ENCODE measurements around the gene RBMS1.

RBMS1 gene

GRCh38 chr2:160324161-160324800 lies 169.3 kb downstream of the RBMS1 start:
- Mint-ChIP-seq H3K36me3 (ENCODE audit: low read depth) (peaks cover 3% of the 10 kb centered on the region), H3K4me3 (no peak overlapping the region), H3K4me1 (ENCODE audit: low read depth) (peaks cover 52% of the 10 kb centered on the region)

GRCh38 chr2:160322320-160322719 lies 171.3 kb downstream of the RBMS1 start:
- Mint-ChIP-seq H3K4me3 (no peak overlapping the region), H3K4me1 (ENCODE audit: low read depth) (peaks cover 36% of the 10 kb centered on the region), H3K27ac (no peak overlapping the region), H3K27me3 (ENCODE audit: low read depth) (peaks cover 11% of the 10 kb centered on the region), H3K9me3 (no peaks in the 10 kb centered on the region), H3K36me3 (ENCODE audit: low read depth) (peaks cover 2% of the 10 kb centered on the region)

More at GRCh38 chr2:160324161-160324800, 169.3 kb downstream of the RBMS1 start:
- Mint-ChIP-seq H3K27ac (no peak overlapping the region), H3K27me3 (ENCODE audit: low read depth) (peaks cover 11% of the 10 kb centered on the region), H3K9me3 (no peaks in the 10 kb centered on the region)

GRCh38 chr2:160321006-160321405 lies 172.6 kb downstream of the RBMS1 start:
- Mint-ChIP-seq H3K9me3 (no peaks in the 10 kb centered on the region), H3K4me1 (ENCODE audit: low read depth) (peaks cover 33% of the 10 kb centered on the region), H3K27me3 (ENCODE audit: low read depth) (peaks cover 11% of the 10 kb centered on the region), H3K4me3 (no peak overlapping the region), H3K36me3 (ENCODE audit: low read depth) (peaks cover 7% of the 10 kb centered on the region), H3K27ac (no peak overlapping the region)

- H3K36me3 Mint-ChIP-seq (ENCODE audit: low read depth): peaks cover 8% of the 10 kb centered on the region
- H3K4me3 Mint-ChIP-seq: no peak overlapping the region
- H3K27me3 Mint-ChIP-seq (ENCODE audit: low read depth): peaks cover 11% of the 10 kb centered on the region
- no peak overlapping the region for H3K27ac Mint-ChIP-seq
- peaks cover 21% of the 10 kb centered on the region for H3K4me1 Mint-ChIP-seq (ENCODE audit: low read depth)
- no peaks in the 10 kb centered on the region for H3K9me3 Mint-ChIP-seq
Measured at GRCh38 chr2:160319700-160320099, 173.9 kb downstream of the RBMS1 start.

- peaks cover 11% of the 10 kb centered on the region for H3K27me3 Mint-ChIP-seq (ENCODE audit: low read depth)
- H3K4me3 Mint-ChIP-seq: no peak overlapping the region
- H3K4me1 Mint-ChIP-seq (ENCODE audit: low read depth): peaks cover 17% of the 10 kb centered on the region
Measured at GRCh38 chr2:160318218-160318617, 175.4 kb downstream of the RBMS1 start.

GRCh38 chr2:160317181-160318099 lies 176.2 kb downstream of the RBMS1 start:
- Mint-ChIP-seq H3K4me3 (no peak overlapping the region), H3K9me3 (no peaks in the 10 kb centered on the region), H3K36me3 (ENCODE audit: low read depth) (peaks cover 11% of the 10 kb centered on the region), H3K4me1 (ENCODE audit: low read depth) (peaks cover 14% of the 10 kb centered on the region), H3K27ac (no peak overlapping the region), H3K27me3 (ENCODE audit: low read depth) (peaks cover 11% of the 10 kb centered on the region)

More at GRCh38 chr2:160318218-160318617, 175.4 kb downstream of the RBMS1 start:
- no peak overlapping the region for H3K27ac Mint-ChIP-seq
- H3K9me3 Mint-ChIP-seq: no peaks in the 10 kb centered on the region
- peaks cover 11% of the 10 kb centered on the region for H3K36me3 Mint-ChIP-seq (ENCODE audit: low read depth)

GRCh38 chr2:160315337-160315736 lies 178.3 kb downstream of the RBMS1 start:
- Mint-ChIP-seq H3K4me1 (ENCODE audit: low read depth) (peaks cover 2% of the 10 kb centered on the region), H3K27ac (no peak overlapping the region), H3K4me3 (no peak overlapping the region), H3K27me3 (ENCODE audit: low read depth) (no peaks in the 10 kb centered on the region), H3K36me3 (ENCODE audit: low read depth) (peaks cover 13% of the 10 kb centered on the region), H3K9me3 (no peaks in the 10 kb centered on the region)

- no peak overlapping the region for H3K4me3 Mint-ChIP-seq
- peaks cover 2% of the 10 kb centered on the region for H3K4me1 Mint-ChIP-seq (ENCODE audit: low read depth)
- H3K27ac Mint-ChIP-seq: no peak overlapping the region
- no peaks in the 10 kb centered on the region for H3K9me3 Mint-ChIP-seq
- H3K36me3 Mint-ChIP-seq (ENCODE audit: low read depth): peaks cover 17% of the 10 kb centered on the region
- no peaks in the 10 kb centered on the region for H3K27me3 Mint-ChIP-seq (ENCODE audit: low read depth)
Measured at GRCh38 chr2:160310118-160310828, 183.3 kb downstream of the RBMS1 start.

- H3K4me1 Mint-ChIP-seq (ENCODE audit: low read depth): peaks cover 2% of the 10 kb centered on the region
- no peak overlapping the region for H3K27ac Mint-ChIP-seq
- H3K4me3 Mint-ChIP-seq: no peak overlapping the region
- H3K27me3 Mint-ChIP-seq (ENCODE audit: low read depth): no peaks in the 10 kb centered on the region
- H3K36me3 Mint-ChIP-seq (ENCODE audit: low read depth): peaks cover 17% of the 10 kb centered on the region
- no peaks in the 10 kb centered on the region for H3K9me3 Mint-ChIP-seq
Measured at GRCh38 chr2:160309585-160309984, 184.0 kb downstream of the RBMS1 start.

GRCh38 chr2:160308915-160309314 lies 184.7 kb downstream of the RBMS1 start:
- Mint-ChIP-seq H3K9me3 (no peaks in the 10 kb centered on the region), H3K27ac (no peak overlapping the region), H3K4me3 (no peak overlapping the region), H3K27me3 (ENCODE audit: low read depth) (no peaks in the 10 kb centered on the region), H3K36me3 (ENCODE audit: low read depth) (peaks cover 17% of the 10 kb centered on the region), H3K4me1 (ENCODE audit: low read depth) (peaks cover 2% of the 10 kb centered on the region)

- no peaks in the 10 kb centered on the region for H3K9me3 Mint-ChIP-seq
- H3K36me3 Mint-ChIP-seq (ENCODE audit: low read depth): peaks cover 19% of the 10 kb centered on the region
- H3K27ac Mint-ChIP-seq: no peak overlapping the region
- H3K27me3 Mint-ChIP-seq (ENCODE audit: low read depth): no peaks in the 10 kb centered on the region
- no peak overlapping the region for H3K4me3 Mint-ChIP-seq
- H3K4me1 Mint-ChIP-seq (ENCODE audit: low read depth): no peaks in the 10 kb centered on the region
Measured at GRCh38 chr2:160308476-160308875, 185.1 kb downstream of the RBMS1 start.

GRCh38 chr2:160306985-160307384 lies 186.6 kb downstream of the RBMS1 start:
- Mint-ChIP-seq H3K27me3 (ENCODE audit: low read depth) (no peaks in the 10 kb centered on the region), H3K4me1 (ENCODE audit: low read depth) (no peaks in the 10 kb centered on the region), H3K4me3 (no peak overlapping the region), H3K9me3 (no peaks in the 10 kb centered on the region), H3K36me3 (ENCODE audit: low read depth) (peaks cover 26% of the 10 kb centered on the region), H3K27ac (no peak overlapping the region)

- no peaks in the 10 kb centered on the region for H3K27me3 Mint-ChIP-seq (ENCODE audit: low read depth)
- no peak overlapping the region for H3K27ac Mint-ChIP-seq
- H3K36me3 Mint-ChIP-seq (ENCODE audit: low read depth): peaks cover 27% of the 10 kb centered on the region
- no peak overlapping the region for H3K4me3 Mint-ChIP-seq
- H3K9me3 Mint-ChIP-seq: no peaks in the 10 kb centered on the region
- H3K4me1 Mint-ChIP-seq (ENCODE audit: low read depth): peaks cover 4% of the 10 kb centered on the region
Measured at GRCh38 chr2:160305081-160305750, 188.4 kb downstream of the RBMS1 start.

- no peaks in the 10 kb centered on the region for H3K27me3 Mint-ChIP-seq (ENCODE audit: low read depth)
- peaks cover 40% of the 10 kb centered on the region for H3K36me3 Mint-ChIP-seq (ENCODE audit: low read depth)
- H3K27ac Mint-ChIP-seq: no peak overlapping the region
- H3K4me3 Mint-ChIP-seq: no peak overlapping the region
- H3K4me1 Mint-ChIP-seq (ENCODE audit: low read depth): peaks cover 19% of the 10 kb centered on the region
- no peaks in the 10 kb centered on the region for H3K9me3 Mint-ChIP-seq
Measured at GRCh38 chr2:160303527-160303926, 190.1 kb downstream of the RBMS1 start.
